ENCODE results near the gene POLR3F.

The POLR3F gene, protein sequence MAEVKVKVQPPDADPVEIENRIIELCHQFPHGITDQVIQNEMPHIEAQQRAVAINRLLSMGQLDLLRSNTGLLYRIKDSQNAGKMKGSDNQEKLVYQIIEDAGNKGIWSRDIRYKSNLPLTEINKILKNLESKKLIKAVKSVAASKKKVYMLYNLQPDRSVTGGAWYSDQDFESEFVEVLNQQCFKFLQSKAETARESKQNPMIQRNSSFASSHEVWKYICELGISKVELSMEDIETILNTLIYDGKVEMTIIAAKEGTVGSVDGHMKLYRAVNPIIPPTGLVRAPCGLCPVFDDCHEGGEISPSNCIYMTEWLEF
- long read RNA-seq, donor 1, partial matches to known transcripts, result 0 of 3 reads
- long read RNA-seq, donor 1, other reads (novel, unspliced or antisense), result 0 of 3 reads
- long read RNA-seq, donor 2, result 0 reads
- long read RNA-seq, donor 3, partial matches to known transcripts, result 0 of 4 reads
- long read RNA-seq, donor 3, other reads (novel, unspliced or antisense), result 0 of 4 reads
- long read RNA-seq, donor 4, partial matches to known transcripts, result 7 of 8 reads
- long read RNA-seq, donor 4, other reads (novel, unspliced or antisense), result 0 of 8 reads
- long read RNA-seq, donor 5, partial matches to known transcripts, result 0 of 4 reads
- long read RNA-seq, donor 5, other reads (novel, unspliced or antisense), result 0 of 4 reads
- long read RNA-seq, donor 6, partial matches to known transcripts, result 0 of 4 reads
- long read RNA-seq, donor 6, other reads (novel, unspliced or antisense), result 0 of 4 reads
- long read RNA-seq, donor 7, transcript POLR3F-201 (9 exons, 2,416 nt), result major isoform, 6 of 6 reads
- long read RNA-seq, donor 7, partial matches to known transcripts, result 0 of 6 reads
- long read RNA-seq, donor 7, other reads (novel, unspliced or antisense), result 0 of 6 reads
- long read RNA-seq, donor 8, partial matches to known transcripts, result 0 of 3 reads
- long read RNA-seq, donor 8, other reads (novel, unspliced or antisense), result 0 of 3 reads

GRCh38 chr20:18466894-18467730 lies at the start of gene POLR3F, which contains the start of gene DZANK1:
Gene POLR3F (plus strand): TSS chr20:18467390. CDS start chr20:18467507, 117 bp downstream.
Gene DZANK1 (minus strand): TSS chr20:18467030. CDS start chr20:18465358, 1,672 bp downstream.
- peak; percentile 100 for DNase-seq

DNA sequence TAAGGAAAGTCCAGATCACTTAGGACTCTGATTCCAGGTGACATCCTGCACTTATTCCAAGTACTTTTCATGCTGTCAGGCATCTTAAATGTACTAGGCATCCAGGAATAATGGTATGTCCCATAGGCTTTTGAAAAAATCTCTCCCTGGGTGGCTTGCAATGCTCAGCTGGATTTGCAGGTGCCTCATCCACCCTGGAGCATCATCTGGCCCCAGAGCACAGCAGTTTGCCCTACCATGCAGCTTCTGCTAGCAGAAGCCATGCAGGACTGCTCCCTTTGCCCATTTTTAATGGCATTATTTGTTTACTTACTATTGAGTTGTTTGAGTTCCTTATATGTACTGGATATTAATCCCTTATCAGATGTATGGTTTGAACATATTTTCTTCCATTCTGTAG lies 45.6 kb upstream of the POLR3F start:
- no peak for DNase-seq

GRCh38 chr20:18427214-18427613 lies 40.0 kb upstream of the POLR3F start:
- no peak for DNase-seq

- DNase-seq, result no peak
Observed at GRCh38 chr20:18428490-18429173, 38.6 kb upstream of the POLR3F start.

DNA sequence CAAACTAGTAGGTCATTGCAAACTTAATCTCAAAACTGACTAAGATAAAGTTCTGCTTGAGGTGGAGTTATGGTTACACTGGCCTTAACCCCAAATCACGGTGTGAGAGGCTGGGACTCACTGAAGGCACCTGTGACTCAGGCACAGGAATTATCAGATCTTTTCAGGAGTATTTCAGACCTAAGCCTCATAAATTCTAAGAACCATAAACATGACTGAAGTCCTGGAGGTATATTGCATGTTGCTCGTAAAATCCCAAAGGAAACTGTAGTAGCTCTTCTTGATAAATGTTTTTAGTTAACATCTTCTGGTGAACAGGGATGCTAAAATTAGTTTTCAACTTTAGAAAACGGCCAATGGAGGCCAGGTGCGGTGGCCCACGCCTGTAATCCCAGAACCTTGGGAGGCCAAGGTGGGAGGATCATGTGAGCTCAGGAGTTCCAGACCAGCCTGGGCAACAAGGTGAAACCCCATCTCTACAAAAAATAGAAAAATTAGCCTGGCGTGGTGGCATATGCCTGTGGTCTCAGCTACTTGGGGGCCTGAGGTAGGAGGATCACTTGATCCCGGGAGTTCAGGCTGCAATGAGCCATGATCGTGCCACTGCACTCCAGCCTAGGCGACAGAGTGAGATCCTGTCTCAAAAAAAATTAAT lies 36.9 kb upstream of the POLR3F start:
- DNase-seq, result no peak

- no peak for DNase-seq
Observed at GRCh38 chr20:18431206-18431605, 36.0 kb upstream of the POLR3F start.

- no peak for DNase-seq
Observed at GRCh38 chr20:18436847-18437246, 30.3 kb upstream of the POLR3F start.

DNA sequence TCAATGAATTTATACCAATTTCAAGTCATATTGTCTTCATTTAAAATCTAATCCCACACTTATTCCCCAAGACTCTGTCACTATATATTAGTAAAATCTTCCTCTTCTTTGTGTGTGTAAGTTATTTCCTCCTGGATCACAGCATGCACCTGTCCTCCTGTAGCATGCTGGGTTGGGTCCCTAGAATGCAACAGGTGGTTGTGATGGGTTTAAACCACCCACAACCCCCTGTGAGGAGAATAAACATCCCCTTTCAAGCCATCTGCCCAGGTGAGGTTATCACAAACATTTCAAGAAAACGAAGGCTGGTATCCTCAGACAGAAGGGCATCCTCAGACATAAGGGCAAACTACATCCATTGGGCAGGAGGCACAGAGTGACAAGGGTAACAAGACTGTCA lies 26.8 kb upstream of the POLR3F start:
- DNase-seq, result no peak

DNA sequence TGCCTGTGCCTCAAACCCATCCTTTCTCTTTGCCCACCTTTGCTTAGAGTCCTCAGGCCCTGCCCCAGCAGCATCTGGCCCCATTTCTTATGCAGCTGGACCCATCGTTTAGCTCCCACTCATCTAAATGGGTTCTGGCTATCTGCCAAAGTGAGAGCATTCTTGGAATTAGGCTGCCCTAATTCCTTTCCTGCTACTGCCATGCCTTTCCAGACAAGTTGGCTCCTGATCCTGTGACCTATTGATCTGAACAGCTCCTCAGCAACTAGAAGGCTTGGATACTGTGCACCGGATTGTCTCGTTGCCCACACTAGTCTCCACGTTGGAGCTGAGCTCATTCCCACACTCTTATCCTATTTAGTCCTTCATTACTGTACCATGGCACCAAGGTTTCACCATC lies 23.3 kb upstream of the POLR3F start:
- no peak for DNase-seq

- no peak for DNase-seq
Observed at GRCh38 chr20:18456600-18456999, 10.6 kb upstream of the POLR3F start.

DNA sequence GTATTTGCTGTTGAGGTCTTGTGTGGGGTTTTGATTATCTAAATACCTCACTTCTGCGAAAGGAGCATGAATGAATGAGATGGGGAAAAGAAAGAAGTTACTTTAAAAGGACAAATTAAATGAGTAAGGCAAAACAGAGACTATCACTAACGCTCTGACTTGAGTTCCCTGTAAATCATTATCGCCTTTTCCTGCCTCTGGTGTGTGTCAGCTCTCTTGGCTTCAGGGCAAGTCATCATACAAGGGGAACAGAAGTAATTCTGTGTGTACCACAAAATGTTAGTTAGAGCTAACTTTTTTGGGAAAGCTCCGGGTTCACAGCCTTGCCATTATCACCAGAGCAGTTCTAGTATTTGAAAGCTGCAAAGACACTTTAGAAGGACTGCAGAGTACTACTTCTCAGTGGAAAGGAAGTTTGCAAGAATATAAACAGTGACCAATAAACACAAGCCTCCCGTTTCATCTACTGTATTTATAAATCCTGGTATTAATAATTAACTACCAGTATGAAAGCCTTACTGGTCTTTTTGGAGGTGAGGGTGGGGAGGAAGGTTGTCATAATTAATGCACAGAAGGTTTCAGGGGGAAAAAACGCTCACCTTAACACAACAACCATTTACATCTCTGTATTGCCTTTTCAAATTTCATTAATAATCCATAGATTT lies 1.5 kb upstream of the POLR3F start:
- peak; percentile 4 for DNase-seq

DNA sequence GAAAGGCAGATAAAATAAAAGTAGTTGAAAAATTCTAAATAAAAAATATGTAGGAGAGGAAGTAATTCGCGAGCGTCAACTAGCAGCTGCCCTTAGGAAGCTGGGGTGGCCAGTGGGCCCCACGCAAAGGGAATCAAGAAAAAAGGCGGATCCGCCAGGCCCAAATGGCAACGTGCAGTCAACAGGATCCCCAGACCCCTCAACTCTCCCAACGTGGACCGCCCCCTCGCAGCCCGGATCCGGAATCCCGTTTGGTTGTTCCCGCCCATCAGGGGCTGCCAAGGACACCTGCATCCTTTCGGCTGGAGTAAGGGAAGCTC lies 656 bp upstream of the POLR3F start:
- DNase-seq, result no peak

DNA sequence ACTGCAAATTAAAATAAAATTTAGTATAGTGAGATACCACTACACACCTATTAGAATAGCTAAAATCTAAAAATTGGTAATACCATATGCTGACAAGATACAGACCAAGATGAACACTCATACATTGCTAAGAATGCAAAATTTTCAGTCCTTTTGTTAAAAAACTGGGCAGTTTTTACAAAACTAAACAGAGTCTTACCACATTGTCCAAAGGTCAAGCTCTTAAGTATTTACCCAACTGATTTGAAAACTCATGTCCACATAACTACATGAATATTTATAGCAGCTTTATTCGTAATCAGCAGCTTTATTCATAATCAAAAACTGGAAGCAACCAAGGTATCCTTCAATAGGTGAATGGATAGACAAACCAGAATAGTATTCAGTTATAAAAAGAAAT lies 10.0 kb downstream of the POLR3F start:
- no peak for DNase-seq

GRCh38 chr20:18477821-18478220 lies 10.6 kb downstream of the POLR3F start:
- no peak for DNase-seq

GRCh38 chr20:18481596-18481995 lies 14.4 kb downstream of the POLR3F start:
- no peak for DNase-seq

DNA sequence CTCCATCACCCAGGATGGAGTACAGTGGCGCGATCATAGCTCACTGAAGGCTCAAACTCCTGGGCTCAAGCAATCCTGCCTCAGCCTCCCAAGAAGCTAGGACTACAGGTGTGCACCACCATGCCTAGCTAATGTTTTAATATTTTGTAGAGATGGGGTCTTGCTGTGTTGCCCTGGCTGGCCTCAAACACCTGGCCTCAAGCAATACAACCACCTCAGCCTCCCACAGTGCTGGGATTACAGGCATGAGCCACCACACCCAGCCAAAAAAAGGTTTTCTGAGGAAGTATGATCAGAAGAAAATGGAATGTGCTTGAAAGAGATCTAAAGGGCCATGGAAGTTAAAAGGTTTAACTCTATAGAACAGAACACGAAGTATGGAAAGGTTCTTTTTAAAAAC lies 21.1 kb downstream of the POLR3F start:
- no peak for DNase-seq

GRCh38 chr20:18496042-18496441 lies 28.9 kb downstream of the POLR3F start:
- no peak for DNase-seq

- peak; percentile 90 for DNase-seq
Observed at GRCh38 chr20:18496740-18497592, 29.8 kb downstream of the POLR3F start, which contains the start of gene RBBP9. Gene RBBP9 (minus strand): TSS chr20:18497225. CDS start chr20:18497167, 58 bp downstream.

DNA sequence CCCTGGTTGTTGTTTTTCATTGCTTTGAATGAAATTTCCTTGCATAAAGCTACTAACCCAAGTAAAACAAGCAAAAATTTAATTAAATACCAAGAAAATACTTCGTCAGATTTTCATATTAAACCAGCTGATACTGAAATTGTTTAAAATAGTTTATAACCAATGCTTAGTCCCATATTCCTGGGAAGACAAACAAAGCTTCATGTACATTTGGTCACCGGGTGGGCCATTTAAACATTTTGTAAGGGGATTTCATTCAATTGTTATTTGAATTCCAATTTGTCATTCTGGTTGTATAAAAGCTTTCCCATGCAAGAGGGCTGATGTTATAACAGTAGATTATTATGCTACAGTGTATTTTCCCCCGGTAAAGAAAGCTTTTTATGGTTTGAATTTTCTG lies 30.4 kb downstream of the POLR3F start:
- DNase-seq, result no peak

Measured in right kidney (tissue), 9 donors.